IPS-18a (cell line): ENCODE measurements around the gene AGPAT2.

Experiments
- H3K27ac ChIP-seq: one replicate; pipeline ENCODE4 v1.5.1; 2013; ENCODE audit warnings: low read length
- H3K27me3 ChIP-seq: one replicate; pipeline ENCODE4 v1.6.1; 2013; ENCODE audit warnings: mild to moderate bottlenecking, low read length; ENCODE audit not compliant: control insufficient read depth, insufficient read depth
- H3K36me3 ChIP-seq: one replicate; pipeline ENCODE4 v1.6.1; 2013; ENCODE audit warnings: low read depth, low read length; ENCODE audit not compliant: control insufficient read depth
- H3K4me1 ChIP-seq: one replicate; pipeline ENCODE4 v1.6.1; 2013; ENCODE audit warnings: low read depth, low read length; ENCODE audit not compliant: control insufficient read depth
- H3K4me3 ChIP-seq: one replicate; pipeline ENCODE4 v1.5.1; 2013; ENCODE audit warnings: low read length
- H3K9ac ChIP-seq: one replicate; pipeline ENCODE4 v1.6.1; 2013; ENCODE audit warnings: mild to moderate bottlenecking, low read length, moderate library complexity
- H3K9me3 ChIP-seq: one replicate; pipeline ENCODE4 v1.6.1; 2013; ENCODE audit warnings: low read depth, low read length; ENCODE audit not compliant: control insufficient read depth

AGPAT2 gene

GRCh38 chr9:136667214-136667939 is 19.9 kb downstream of the AGPAT2 start:
- no peak overlapping the region for H3K9ac ChIP-seq
- H3K4me3 ChIP-seq = no peak overlapping the region
- no peaks in the 10 kb centered on the region for H3K36me3 ChIP-seq
- no peak overlapping the region for H3K27ac ChIP-seq
- H3K27me3 ChIP-seq = peaks cover 10% of the 10 kb centered on the region
- no peaks in the 10 kb centered on the region for H3K9me3 ChIP-seq
- H3K4me1 ChIP-seq = no peaks in the 10 kb centered on the region

GRCh38 chr9:136666372-136667213 is 20.7 kb downstream of the AGPAT2 start:
- H3K4me3 ChIP-seq = peak overlapping the region; percentile 30
- no peaks in the 10 kb centered on the region for H3K9me3 ChIP-seq
- no peaks in the 10 kb centered on the region for H3K36me3 ChIP-seq
- no peak overlapping the region for H3K9ac ChIP-seq
- no peak overlapping the region for H3K27ac ChIP-seq
- H3K4me1 ChIP-seq = no peaks in the 10 kb centered on the region
- peaks cover 10% of the 10 kb centered on the region for H3K27me3 ChIP-seq

DNA sequence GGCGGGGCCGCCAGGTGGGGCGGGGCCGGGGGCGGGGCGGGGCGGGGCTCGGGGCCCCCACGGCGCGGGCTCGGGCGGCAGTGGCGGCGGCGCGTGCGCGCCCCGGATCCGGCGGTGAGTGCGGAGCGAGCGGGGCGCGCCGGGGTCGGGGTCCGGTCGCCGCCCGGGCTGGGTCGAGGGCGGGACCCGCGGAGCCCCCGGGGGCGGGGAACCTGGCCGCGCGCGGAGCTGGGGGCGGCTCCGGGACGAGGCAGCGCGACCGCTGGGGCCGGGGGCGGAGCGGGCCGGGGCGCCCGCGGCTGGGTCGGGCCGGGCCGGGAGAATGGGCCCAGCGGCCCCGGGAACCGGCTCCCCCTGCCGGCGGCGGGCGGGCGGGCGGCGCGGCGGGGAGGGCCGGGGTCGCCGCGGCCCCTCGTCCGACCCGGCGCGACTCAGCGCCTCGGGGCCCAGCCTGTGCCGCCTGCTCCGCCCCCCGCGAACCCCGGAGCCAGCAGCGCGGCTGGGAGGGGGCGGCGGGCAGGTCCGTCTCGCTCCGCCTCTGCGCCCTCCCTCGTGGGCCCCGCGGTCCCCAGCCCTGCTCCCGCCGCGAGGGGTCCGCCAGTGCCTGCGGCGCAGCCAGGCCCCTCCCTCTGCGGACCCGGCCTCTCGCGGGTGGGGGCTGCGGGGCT is 21.4 kb downstream of the AGPAT2 start:
- H3K4me3 ChIP-seq = no peak overlapping the region
- no peaks in the 10 kb centered on the region for H3K9me3 ChIP-seq
- H3K9ac ChIP-seq = no peak overlapping the region
- peaks cover 10% of the 10 kb centered on the region for H3K27me3 ChIP-seq
- H3K36me3 ChIP-seq = no peaks in the 10 kb centered on the region
- H3K27ac ChIP-seq = no peak overlapping the region
- H3K4me1 ChIP-seq = no peaks in the 10 kb centered on the region

- Histone ChIP-seq H3K27ac (no peak overlapping the region), H3K9me3 (no peaks in the 10 kb centered on the region), H3K4me1 (no peaks in the 10 kb centered on the region), H3K9ac (no peak overlapping the region), H3K27me3 (peaks cover 10% of the 10 kb centered on the region), H3K4me3 (peak overlapping the region; percentile 30), H3K36me3 (no peaks in the 10 kb centered on the region)
Measured at GRCh38 chr9:136665111-136665703, 22.1 kb downstream of the AGPAT2 start.

DNA sequence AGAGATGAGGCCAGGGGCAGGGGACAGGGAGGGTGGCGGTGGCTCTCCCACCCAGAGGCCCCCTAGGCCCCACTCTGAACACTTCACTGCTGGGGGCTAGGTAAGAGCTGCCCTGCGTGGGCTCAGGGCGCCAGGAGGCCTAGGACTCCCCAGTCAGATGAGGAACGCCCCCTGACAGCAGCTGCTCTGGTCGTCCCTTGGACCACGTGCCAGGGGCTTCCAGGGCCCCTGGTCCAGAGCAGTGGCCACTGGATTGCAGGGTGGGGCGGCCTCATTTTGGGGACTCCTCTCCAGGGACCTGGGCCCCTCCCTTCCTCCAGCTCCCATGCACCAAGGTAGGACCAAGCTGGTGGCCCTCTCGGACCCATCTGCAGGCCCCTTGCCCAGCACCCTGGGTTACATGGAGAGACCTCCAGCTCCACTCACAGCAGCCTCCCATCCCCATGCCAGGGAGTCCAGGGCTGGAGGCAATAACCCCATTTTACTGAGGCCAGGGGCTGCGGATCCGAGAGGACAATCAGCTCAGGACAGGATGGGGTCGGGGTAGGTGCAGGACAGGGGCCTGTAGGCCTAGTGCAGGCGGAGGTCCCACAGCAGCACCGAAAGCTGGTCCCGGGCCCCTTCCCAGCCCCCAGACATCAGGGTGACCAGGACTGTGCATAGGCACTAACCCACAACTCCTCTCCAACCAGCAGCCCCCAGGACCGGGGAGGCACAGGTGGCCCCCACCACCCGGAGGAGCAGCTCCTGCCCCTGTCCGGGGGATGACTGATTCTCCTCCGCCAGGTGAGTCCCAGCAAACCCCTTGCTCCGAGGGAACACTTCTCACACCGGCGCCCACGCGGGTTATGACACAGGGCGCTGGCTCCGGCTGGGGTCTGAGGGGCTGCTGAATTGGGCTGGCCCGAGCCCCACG is 23.0 kb downstream of the AGPAT2 start:
- H3K27ac ChIP-seq = no peak overlapping the region
- H3K4me1 ChIP-seq = no peaks in the 10 kb centered on the region
- peaks cover 10% of the 10 kb centered on the region for H3K27me3 ChIP-seq
- H3K4me3 ChIP-seq = no peak overlapping the region
- H3K9ac ChIP-seq = no peak overlapping the region
- H3K36me3 ChIP-seq = no peaks in the 10 kb centered on the region
- no peaks in the 10 kb centered on the region for H3K9me3 ChIP-seq

DNA sequence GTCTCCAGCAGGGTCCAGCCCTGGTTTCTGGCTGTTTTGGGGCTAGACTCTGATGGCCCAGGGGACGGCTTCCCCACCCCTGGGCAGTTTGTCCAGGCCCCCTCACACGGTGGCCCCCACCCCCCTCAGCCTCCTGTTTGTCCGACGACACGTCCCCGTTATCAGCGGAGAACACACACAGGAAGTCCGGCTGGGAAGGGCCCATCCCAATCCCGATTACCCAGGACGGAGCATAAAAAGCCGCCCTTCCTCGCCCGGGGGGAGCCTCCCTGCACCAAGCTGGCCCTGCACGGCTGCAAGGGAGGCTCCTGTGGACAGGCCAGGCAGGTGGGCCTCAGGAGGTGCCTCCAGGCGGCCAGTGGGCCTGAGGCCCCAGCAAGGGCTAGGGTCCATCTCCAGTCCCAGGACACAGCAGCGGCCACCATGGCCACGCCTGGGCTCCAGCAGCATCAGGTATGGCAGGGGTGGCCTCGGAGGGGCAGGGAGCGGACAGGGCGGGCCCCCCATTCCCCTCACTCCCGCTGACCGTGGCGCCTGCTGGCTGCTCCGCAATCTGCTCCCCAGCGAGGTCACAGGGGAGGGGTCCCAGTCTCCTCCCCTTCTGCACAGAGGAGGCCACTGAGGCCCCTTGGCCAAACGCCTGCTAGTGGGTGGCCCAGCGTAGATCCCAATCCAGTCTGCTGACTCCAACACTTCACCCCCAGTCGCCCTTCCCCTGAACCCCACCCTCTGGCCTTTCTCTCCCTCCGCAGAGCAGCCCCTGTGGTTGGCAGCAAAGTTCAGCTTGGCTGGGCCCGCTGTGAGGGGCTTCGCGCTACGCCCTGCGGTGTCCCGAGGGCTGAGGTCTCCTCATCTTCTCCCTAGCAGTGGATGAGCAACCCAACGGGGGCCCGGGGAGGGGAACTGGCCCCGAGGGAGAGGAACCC is 24.3 kb downstream of the AGPAT2 start, which contains the start of gene EGFL7:
Gene EGFL7, plus strand, starts transcription at position 261 of the 926 bp plus-strand sequence. CDS start 5,367 bp downstream, outside the sequence.
- Histone ChIP-seq H3K27ac (no peak within 1 kb of the TSS), H3K4me1 (no peaks in the 10 kb centered on the region), H3K36me3 (no peaks in the 10 kb centered on the region), H3K9me3 (no peaks in the 10 kb centered on the region), H3K9ac (no peak within 1 kb of the TSS), H3K27me3 (peaks cover 10% of the 10 kb centered on the region), H3K4me3 (no peak within 1 kb of the TSS)

DNA sequence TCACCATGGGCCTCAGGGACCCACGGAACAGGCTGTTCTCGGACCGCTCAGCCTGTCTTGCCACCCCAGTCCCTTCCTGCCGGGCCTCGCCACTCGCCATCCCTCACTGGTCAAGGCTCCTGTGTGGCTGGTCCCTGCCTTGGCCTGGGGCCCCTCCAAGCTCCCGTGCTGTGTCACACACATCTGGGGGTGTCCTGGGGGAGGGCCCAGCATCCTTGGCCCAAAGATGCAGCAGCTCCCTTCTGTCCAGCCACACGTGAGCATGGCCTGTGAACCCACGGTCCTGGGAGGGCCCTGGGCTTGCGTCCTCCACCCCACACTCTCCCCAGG is 25.0 kb downstream of the AGPAT2 start:
- Histone ChIP-seq H3K4me1 (no peaks in the 10 kb centered on the region), H3K27ac (no peak overlapping the region), H3K9ac (no peak overlapping the region), H3K9me3 (no peaks in the 10 kb centered on the region), H3K36me3 (no peaks in the 10 kb centered on the region), H3K4me3 (no peak overlapping the region), H3K27me3 (peaks cover 10% of the 10 kb centered on the region)

- Histone ChIP-seq H3K9ac (no peak overlapping the region), H3K36me3 (no peaks in the 10 kb centered on the region), H3K27me3 (peaks cover 10% of the 10 kb centered on the region), H3K9me3 (no peaks in the 10 kb centered on the region), H3K4me1 (no peaks in the 10 kb centered on the region), H3K27ac (no peak overlapping the region), H3K4me3 (no peak overlapping the region)
Measured at GRCh38 chr9:136661641-136662325, 25.5 kb downstream of the AGPAT2 start.

DNA sequence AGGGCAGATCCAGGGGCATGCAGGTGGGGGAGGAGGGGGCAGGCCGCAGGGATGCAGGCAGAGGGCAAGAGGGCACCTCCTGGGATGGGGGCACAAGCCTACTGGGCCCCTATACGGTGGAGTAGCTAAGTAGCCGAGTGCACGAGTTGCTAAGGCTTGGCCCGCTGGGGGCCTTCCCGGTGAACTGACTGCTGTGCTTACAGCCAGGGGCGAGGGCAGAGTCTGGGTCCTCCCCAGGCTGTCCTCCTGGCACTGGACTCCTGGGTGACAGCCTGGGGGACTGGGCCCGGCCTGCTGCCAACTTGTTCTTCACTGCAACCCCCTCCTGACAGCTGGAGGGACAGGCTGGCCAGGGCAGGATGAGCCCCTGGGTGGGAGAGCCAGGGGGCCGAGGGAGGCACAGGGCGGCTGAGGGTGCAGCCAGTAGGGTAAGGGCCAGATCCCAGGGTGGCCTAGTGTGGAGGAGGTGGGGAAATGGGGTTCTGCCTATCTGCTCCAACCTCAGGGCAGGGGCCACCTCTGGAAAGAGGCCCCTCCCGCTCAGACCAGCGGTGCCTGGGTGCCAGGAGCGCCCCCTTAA is 26.2 kb downstream of the AGPAT2 start:
- H3K27ac ChIP-seq = no peak overlapping the region
- no peaks in the 10 kb centered on the region for H3K4me1 ChIP-seq
- H3K36me3 ChIP-seq = no peaks in the 10 kb centered on the region
- no peaks in the 10 kb centered on the region for H3K9me3 ChIP-seq
- no peak overlapping the region for H3K4me3 ChIP-seq
- no peak overlapping the region for H3K9ac ChIP-seq
- H3K27me3 ChIP-seq = peaks cover 4% of the 10 kb centered on the region
